WTC11 (cell line): ENCODE results near the gene AWAT1.
"Not testable (repeated sequence)": the region's sequence is repeated elsewhere in the genome, so short reads cannot be mapped to it uniquely, and the experiment has no call there.

Source experiments
- ATF3 ChIP-seq: sonication (generic); formaldehyde crosslinking; conservative IDR thresholded peaks from 2 replicates; pipeline ENCODE4 v1.8.1; 2022; ENCODE audit warnings: mild to moderate bottlenecking, missing genetic modification reagents
- IRF2 ChIP-seq: sonication (generic); formaldehyde crosslinking; IDR thresholded peaks from 2 replicates; pipeline ENCODE4 v1.8.0; 2022; ENCODE audit warnings: low read depth, missing genetic modification reagents, borderline replicate concordance
- JUN ChIP-seq: sonication (generic); formaldehyde crosslinking; IDR thresholded peaks from 2 replicates; pipeline ENCODE4 v1.8.0; 2023; ENCODE audit warnings: mild to moderate bottlenecking, missing genetic modification reagents
- MYBL2 ChIP-seq: sonication (generic); formaldehyde crosslinking; IDR thresholded peaks from 2 replicates; pipeline ENCODE4 v1.8.1; 2023; ENCODE audit warnings: mild to moderate bottlenecking, moderate library complexity, missing genetic modification reagents
- PREB ChIP-seq: sonication (generic); formaldehyde crosslinking; IDR thresholded peaks from 2 replicates; pipeline ENCODE4 v1.8.1; 2022; ENCODE audit warnings: mild to moderate bottlenecking, missing genetic modification reagents, moderate library complexity, borderline replicate concordance
- TEAD1 ChIP-seq: sonication (generic); formaldehyde crosslinking; IDR thresholded peaks from 2 replicates; pipeline ENCODE4 v1.8.0; 2022; ENCODE audit warnings: mild to moderate bottlenecking, missing genetic modification reagents
- ZNF423 ChIP-seq: fragments of 250-450 bp; sonication (Bioruptor Pico); IDR thresholded peaks from 2 replicates; pipeline ENCODE4 v2.1.2; 2022; ENCODE audit warnings: mild to moderate bottlenecking, moderate library complexity
- TF ChIP-seq, protein P1 (sequence below): fragments of 200-600 bp; IDR thresholded peaks from 2 replicates; pipeline ENCODE4 v1.8.0; 2022; ENCODE audit warnings: antibody characterized with exemption

DNA sequence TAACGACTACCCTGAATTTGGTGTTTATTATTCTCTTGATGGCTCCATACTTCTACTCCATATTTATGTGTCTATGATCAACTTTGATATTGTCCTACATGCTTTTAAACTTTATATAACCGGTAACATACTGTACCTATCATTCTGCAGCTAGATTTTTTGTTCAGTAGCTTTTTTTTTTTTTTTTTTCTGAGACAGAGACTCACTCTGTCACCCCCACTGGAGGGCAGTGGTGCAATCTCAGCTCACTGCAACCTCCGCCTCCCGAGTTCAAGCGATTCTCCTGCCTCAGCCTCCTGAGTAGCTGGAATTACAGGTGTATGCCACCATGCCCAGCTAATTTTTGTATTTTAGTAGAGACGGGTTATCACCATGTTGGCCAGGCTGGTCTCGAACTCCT lies 39.6 kb downstream of the AWAT1 start:
- TF ChIP-seq, protein P1, sequence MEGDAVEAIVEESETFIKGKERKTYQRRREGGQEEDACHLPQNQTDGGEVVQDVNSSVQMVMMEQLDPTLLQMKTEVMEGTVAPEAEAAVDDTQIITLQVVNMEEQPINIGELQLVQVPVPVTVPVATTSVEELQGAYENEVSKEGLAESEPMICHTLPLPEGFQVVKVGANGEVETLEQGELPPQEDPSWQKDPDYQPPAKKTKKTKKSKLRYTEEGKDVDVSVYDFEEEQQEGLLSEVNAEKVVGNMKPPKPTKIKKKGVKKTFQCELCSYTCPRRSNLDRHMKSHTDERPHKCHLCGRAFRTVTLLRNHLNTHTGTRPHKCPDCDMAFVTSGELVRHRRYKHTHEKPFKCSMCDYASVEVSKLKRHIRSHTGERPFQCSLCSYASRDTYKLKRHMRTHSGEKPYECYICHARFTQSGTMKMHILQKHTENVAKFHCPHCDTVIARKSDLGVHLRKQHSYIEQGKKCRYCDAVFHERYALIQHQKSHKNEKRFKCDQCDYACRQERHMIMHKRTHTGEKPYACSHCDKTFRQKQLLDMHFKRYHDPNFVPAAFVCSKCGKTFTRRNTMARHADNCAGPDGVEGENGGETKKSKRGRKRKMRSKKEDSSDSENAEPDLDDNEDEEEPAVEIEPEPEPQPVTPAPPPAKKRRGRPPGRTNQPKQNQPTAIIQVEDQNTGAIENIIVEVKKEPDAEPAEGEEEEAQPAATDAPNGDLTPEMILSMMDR: not testable (repeated sequence)
- TF ChIP-seq JUN (CRISPR knock-in tag); PREB (CRISPR knock-in tag); ATF3; MYBL2 (CRISPR knock-in tag); ZNF423 (CRISPR knock-in tag); TEAD1 (CRISPR knock-in tag); IRF2 (CRISPR knock-in tag): not testable (repeated sequence)
